Caco-2 (cell line): Measurements from ENCODE around the gene PHKB. TPM values are rescaled to one million over a fixed set of nuclear protein-coding genes. Genes with fewer than 3 reads are reported as not detected.

Source experiments
- BruUV-seq: library from RNA; stranded (reverse); fragments of 400-500 nt; replicated peaks from 2 replicates; lab custom pipeline; 2021; lab: Mats Ljungman, UMichigan
- CTCF ChIA-PET: fragments of 300-600 bp; sonication (Branson Sonifier 250); formaldehyde crosslinking; loops from one replicate; lab custom pipeline; 2022; ENCODE audit warnings: antibody characterized with exemption; lab: Charles Lee
- POLR2A ChIA-PET: fragments of 300-600 bp; sonication (Branson Sonifier 250); formaldehyde crosslinking; loops from one replicate; lab custom pipeline; 2022; ENCODE audit warnings: antibody characterized with exemption; lab: Charles Lee
- DNase-seq, 2 experiments: peaks; one replicate each; pipeline versions ENCODE4 v3.0.0 to v3.0.0-alpha.2; 2020 to 2022
- H3K27me3 ChIP-seq: replicated peaks from 2 replicates; pipeline ENCODE4 v1.6.0; 2011; ENCODE audit warnings: low read length; ENCODE audit not compliant: control insufficient read depth, insufficient read depth
- H3K36me3 ChIP-seq: 2 replicates; pipeline ENCODE4 v1.5.1; 2011; ENCODE audit warnings: low read length; ENCODE audit not compliant: control insufficient read depth, insufficient read depth
- H3K4me1 ChIP-seq: fragments of 250-450 bp; sonication (Bioruptor Pico); 2 replicates; pipeline ENCODE4 v1.5.1; 2020; ENCODE audit warnings: mild to moderate bottlenecking
- H3K4me3 ChIP-seq: 2 replicates; pipeline ENCODE4 v1.5.1; 2011; ENCODE audit warnings: low read depth, mild to moderate bottlenecking, control low read depth, low read length
- H3K9me3 ChIP-seq: fragments of 250-450 bp; sonication (Bioruptor Pico); 2 replicates; pipeline ENCODE4 v1.5.1; 2020; ENCODE audit warnings: mild to moderate bottlenecking, moderate library complexity
- H3K27ac Mint-ChIP-seq: one replicate; pipeline ENCODE4 v1.8.0; 2022; ENCODE audit warnings: mixed read lengths; ENCODE audit not compliant: unreplicated experiment
- H3K27me3 Mint-ChIP-seq: one replicate; pipeline ENCODE4 v1.8.0; 2022; ENCODE audit warnings: mixed read lengths; ENCODE audit not compliant: insufficient read depth, unreplicated experiment
- H3K36me3 Mint-ChIP-seq: one replicate; pipeline ENCODE4 v1.8.0; 2022; ENCODE audit warnings: mild to moderate bottlenecking, mixed read lengths; ENCODE audit not compliant: insufficient read depth, unreplicated experiment
- H3K4me1 Mint-ChIP-seq: one replicate; pipeline ENCODE4 v1.8.0; 2022; ENCODE audit warnings: low read depth, mixed read lengths; ENCODE audit not compliant: unreplicated experiment
- H3K4me3 Mint-ChIP-seq: one replicate; pipeline ENCODE4 v1.8.0; 2022; ENCODE audit warnings: mild to moderate bottlenecking, moderate library complexity, mixed read lengths; ENCODE audit not compliant: unreplicated experiment
- H3K9me3 Mint-ChIP-seq: one replicate; pipeline ENCODE4 v1.8.0; 2022; ENCODE audit warnings: mixed read lengths; ENCODE audit not compliant: unreplicated experiment
- intact Hi-C: fragments of 100-400 bp; cut with micrococcal nuclease; formaldehyde crosslinking; loops from one replicate; pipeline ENCODE4 v1.10.0; 2022; ENCODE audit not compliant: unreplicated experiment
- total RNA-seq: library from RNA; stranded (reverse); gene quantifications from 2 replicates; pipeline ENCODE4 v1.2.3, GENCODE V29; 2022
- TF ChIP-seq, protein P1 (sequence below), 2 experiments: fragments of 200-600 bp in 1 of 2; IDR thresholded peaks; 1 replicate in 1 of 2; 2 replicates in 1 of 2; pipeline versions ENCODE4 v1.5.1 to v1.8.0; 2011 to 2022; ENCODE audit warnings: antibody characterized with exemption in 1 of 2, control low read depth in 1 of 2, inconsistent platforms in 1 of 2, low read depth in 1 of 2, low read length in 1 of 2, mild to moderate bottlenecking in 1 of 2, moderate library complexity in 1 of 2; ENCODE audit not compliant: insufficient read depth in 1 of 2, severe bottlenecking in 1 of 2, unreplicated experiment in 1 of 2

PHKB gene
- total RNA-seq, 1 experiment from 2014 or later, result 74.2 TPM

DNA sequence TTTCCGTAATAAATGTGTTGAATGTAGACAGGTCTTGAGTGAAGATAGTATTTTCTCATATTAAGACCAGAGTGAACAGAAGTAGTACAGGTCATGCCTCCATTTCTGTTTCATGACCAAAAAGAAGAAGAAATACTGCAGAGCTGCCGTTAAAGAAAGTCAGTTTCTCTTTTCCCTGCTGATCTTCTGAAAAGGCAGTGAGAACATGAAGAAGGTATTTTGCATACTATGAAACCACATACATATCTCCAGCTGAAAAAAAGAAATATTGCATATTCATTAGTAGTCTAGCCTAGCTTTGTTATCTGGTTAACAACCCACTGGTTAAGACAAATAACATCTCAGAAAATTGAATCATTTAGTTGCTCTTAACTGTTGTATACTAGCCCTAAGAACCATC lies 138.4 kb downstream of the PHKB start:
- peaks cover 4% of the 10 kb centered on the region for H3K36me3 Mint-ChIP-seq
- CTCF ChIA-PET, result no interaction called here
- H3K4me1 ChIP-seq, result no peaks in the 10 kb centered on the region
- BruUV-seq, result no TSS peak
- no peak overlapping the region for H3K4me3 Mint-ChIP-seq
- TF ChIP-seq, protein P1, sequence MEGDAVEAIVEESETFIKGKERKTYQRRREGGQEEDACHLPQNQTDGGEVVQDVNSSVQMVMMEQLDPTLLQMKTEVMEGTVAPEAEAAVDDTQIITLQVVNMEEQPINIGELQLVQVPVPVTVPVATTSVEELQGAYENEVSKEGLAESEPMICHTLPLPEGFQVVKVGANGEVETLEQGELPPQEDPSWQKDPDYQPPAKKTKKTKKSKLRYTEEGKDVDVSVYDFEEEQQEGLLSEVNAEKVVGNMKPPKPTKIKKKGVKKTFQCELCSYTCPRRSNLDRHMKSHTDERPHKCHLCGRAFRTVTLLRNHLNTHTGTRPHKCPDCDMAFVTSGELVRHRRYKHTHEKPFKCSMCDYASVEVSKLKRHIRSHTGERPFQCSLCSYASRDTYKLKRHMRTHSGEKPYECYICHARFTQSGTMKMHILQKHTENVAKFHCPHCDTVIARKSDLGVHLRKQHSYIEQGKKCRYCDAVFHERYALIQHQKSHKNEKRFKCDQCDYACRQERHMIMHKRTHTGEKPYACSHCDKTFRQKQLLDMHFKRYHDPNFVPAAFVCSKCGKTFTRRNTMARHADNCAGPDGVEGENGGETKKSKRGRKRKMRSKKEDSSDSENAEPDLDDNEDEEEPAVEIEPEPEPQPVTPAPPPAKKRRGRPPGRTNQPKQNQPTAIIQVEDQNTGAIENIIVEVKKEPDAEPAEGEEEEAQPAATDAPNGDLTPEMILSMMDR (IDR thresholded peaks at IDR 0.05; ENCODE audit: insufficient read depth in 1 of 2, low read depth in 1 of 2, low read length in 1 of 2, severe bottlenecking in 1 of 2, unreplicated experiment in 1 of 2), result no peak
- H3K27me3 Mint-ChIP-seq, result no peaks in the 10 kb centered on the region
- H3K36me3 ChIP-seq, result no peaks in the 10 kb centered on the region
- POLR2A ChIA-PET, result no interaction called here
- no peak for DNase-seq
- no peaks in the 10 kb centered on the region for H3K9me3 ChIP-seq
- no peak overlapping the region for H3K27ac Mint-ChIP-seq
- no peak overlapping the region for H3K4me3 ChIP-seq
- intact Hi-C loops, result no loop called here
- H3K9me3 Mint-ChIP-seq, result no peaks in the 10 kb centered on the region
- no peaks in the 10 kb centered on the region for H3K4me1 Mint-ChIP-seq
- no peaks in the 10 kb centered on the region for H3K27me3 ChIP-seq

DNA sequence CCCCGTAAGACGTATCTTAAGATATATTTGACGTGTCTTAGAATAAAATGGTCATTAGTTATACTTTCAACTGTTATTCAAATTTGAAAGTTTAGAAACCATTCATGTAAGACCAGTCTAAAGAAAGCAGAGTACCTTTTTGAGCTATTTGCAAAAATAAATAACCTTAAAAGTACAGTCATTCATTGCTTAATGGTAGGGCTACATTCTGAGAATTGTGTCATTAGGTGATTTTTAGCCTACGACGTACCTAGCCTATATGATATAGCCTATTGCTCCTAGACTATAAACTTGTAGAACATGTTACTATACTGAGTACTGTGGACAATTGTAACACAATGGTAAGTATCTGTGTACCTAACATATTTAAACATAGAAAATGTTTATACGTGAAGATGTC lies 139.2 kb downstream of the PHKB start:
- H3K9me3 ChIP-seq, result no peaks in the 10 kb centered on the region
- H3K4me1 Mint-ChIP-seq, result no peaks in the 10 kb centered on the region
- no TSS peak for BruUV-seq
- H3K4me3 ChIP-seq, result no peak overlapping the region
- no peak overlapping the region for H3K4me3 Mint-ChIP-seq
- ChIA-PET CTCF (no interaction called here), POLR2A (no interaction called here)
- intact Hi-C loops, result no loop called here
- H3K36me3 Mint-ChIP-seq, result peaks cover 4% of the 10 kb centered on the region
- TF ChIP-seq, protein P1 (IDR thresholded peaks at IDR 0.05; ENCODE audit: insufficient read depth in 1 of 2, low read depth in 1 of 2, low read length in 1 of 2, severe bottlenecking in 1 of 2, unreplicated experiment in 1 of 2), result no peak
- DNase-seq, result no peak
- H3K27ac Mint-ChIP-seq, result no peak overlapping the region
- no peaks in the 10 kb centered on the region for H3K9me3 Mint-ChIP-seq
- H3K4me1 ChIP-seq, result no peaks in the 10 kb centered on the region
- H3K27me3 ChIP-seq, result no peaks in the 10 kb centered on the region
- H3K27me3 Mint-ChIP-seq, result no peaks in the 10 kb centered on the region
- no peaks in the 10 kb centered on the region for H3K36me3 ChIP-seq

DNA sequence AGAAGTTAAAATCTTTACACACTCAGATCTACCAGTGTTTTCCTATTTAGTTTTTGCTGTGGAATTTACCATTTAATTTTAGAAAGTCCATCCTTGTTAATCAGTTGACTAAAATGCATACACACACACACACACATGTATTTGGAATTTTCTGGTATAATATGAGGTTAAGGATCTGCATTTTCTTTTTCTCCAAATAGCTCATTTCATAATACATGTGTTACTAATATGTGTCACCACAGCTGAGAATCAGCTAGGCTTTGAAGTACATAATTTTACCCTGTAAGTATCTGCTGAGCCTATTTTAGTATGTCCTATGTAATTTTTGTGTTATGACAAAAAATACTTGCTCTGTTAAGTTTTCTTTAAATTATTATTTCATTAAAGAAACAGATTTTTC lies 143.2 kb downstream of the PHKB start:
- Histone ChIP-seq H3K4me3 (no peak overlapping the region), H3K9me3 (no peaks in the 10 kb centered on the region), H3K36me3 (no peaks in the 10 kb centered on the region), H3K4me1 (no peaks in the 10 kb centered on the region), H3K27me3 (no peaks in the 10 kb centered on the region)
- Mint-ChIP-seq H3K4me3 (no peak overlapping the region), H3K4me1 (no peaks in the 10 kb centered on the region), H3K36me3 (no peaks in the 10 kb centered on the region), H3K27ac (no peak overlapping the region), H3K27me3 (no peaks in the 10 kb centered on the region), H3K9me3 (no peaks in the 10 kb centered on the region)
- BruUV-seq, result no TSS peak
- TF ChIP-seq, protein P1 (IDR thresholded peaks at IDR 0.05; ENCODE audit: insufficient read depth in 1 of 2, low read depth in 1 of 2, low read length in 1 of 2, severe bottlenecking in 1 of 2, unreplicated experiment in 1 of 2), result no peak
- CTCF ChIA-PET, result no interaction called here
- intact Hi-C loops, result no loop called here
- no peak for DNase-seq
- POLR2A ChIA-PET, result no interaction called here
